BJ (cell line): ENCODE results near the gene C7orf57. TPM values are rescaled to one million over a fixed set of nuclear protein-coding genes. Genes with fewer than 3 reads are reported as not detected.

Experiments
- CTCF ChIA-PET: fragments of 350-600 bp; formaldehyde crosslinking; extraction: SDS; loops from one replicate; lab custom pipeline; 2021; ENCODE audit warnings: antibody characterized with exemption, inconsistent platforms; lab: Yijun Ruan, JAX
- POLR2A ChIA-PET: fragments of 300-600 bp; sonication (Branson Sonifier 250); formaldehyde crosslinking; extraction: SDS; loops from one replicate; lab custom pipeline; 2021; ENCODE audit warnings: antibody characterized with exemption; lab: Charles Lee
- DNase-seq: peaks from one replicate; pipeline ENCODE4 v3.0.0-alpha.2; 2011; ENCODE audit warnings: low read depth
- H3K27me3 ChIP-seq: 2 replicates; pipeline ENCODE4 v1.6.0; 2011; ENCODE audit warnings: low read length; ENCODE audit not compliant: control insufficient read depth, insufficient read depth
- H3K36me3 ChIP-seq: 2 replicates; pipeline ENCODE4 v1.5.1; 2011; ENCODE audit warnings: low read length; ENCODE audit not compliant: control insufficient read depth, insufficient read depth
- H3K4me3 ChIP-seq: 2 replicates; pipeline ENCODE4 v1.5.1; 2011; ENCODE audit warnings: low read depth, mild to moderate bottlenecking, control low read depth, low read length
- polyA plus RNA-seq: library from polyadenylated mRNA; depleted of rRNA; stranded (reverse); fragments of >200 nt; gene quantifications from 2 replicates; pipeline ENCODE4 v1.2.3, GENCODE V29; 2011
- TF ChIP-seq, protein P1 (sequence below): IDR thresholded peaks from 2 replicates; pipeline ENCODE4 v1.5.1; 2011; ENCODE audit warnings: low read depth, mild to moderate bottlenecking, control low read depth, inconsistent platforms, low read length, moderate library complexity; ENCODE audit not compliant: insufficient read depth

The C7orf57 gene
- polyA plus RNA-seq, 1 experiment, result 0.07 TPM

DNA sequence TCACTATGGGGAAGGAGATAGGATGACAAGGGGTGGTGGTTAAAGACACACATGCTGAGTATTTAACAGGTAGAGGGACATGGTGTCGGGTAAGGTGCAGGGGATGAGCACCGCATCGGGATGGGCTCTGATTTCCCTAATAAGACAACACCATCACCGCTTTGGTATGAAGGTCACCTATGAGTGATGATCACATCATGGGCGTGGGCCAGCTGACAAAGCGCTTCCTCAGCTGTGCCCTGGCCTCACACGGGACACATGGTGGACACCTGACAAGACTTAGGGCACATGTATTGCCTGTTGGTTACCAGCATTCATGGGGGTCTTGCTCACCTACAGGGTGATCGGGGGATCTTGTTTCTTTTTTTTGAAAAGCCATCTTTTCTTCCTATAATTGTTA lies 12.8 kb downstream of the C7orf57 start:
- Histone ChIP-seq H3K4me3 (no peak overlapping the region), H3K36me3 (no peaks in the 10 kb centered on the region), H3K27me3 (no peaks in the 10 kb centered on the region)
- POLR2A ChIA-PET, result no interaction called here
- DNase-seq, result no peak
- TF ChIP-seq, protein P1, sequence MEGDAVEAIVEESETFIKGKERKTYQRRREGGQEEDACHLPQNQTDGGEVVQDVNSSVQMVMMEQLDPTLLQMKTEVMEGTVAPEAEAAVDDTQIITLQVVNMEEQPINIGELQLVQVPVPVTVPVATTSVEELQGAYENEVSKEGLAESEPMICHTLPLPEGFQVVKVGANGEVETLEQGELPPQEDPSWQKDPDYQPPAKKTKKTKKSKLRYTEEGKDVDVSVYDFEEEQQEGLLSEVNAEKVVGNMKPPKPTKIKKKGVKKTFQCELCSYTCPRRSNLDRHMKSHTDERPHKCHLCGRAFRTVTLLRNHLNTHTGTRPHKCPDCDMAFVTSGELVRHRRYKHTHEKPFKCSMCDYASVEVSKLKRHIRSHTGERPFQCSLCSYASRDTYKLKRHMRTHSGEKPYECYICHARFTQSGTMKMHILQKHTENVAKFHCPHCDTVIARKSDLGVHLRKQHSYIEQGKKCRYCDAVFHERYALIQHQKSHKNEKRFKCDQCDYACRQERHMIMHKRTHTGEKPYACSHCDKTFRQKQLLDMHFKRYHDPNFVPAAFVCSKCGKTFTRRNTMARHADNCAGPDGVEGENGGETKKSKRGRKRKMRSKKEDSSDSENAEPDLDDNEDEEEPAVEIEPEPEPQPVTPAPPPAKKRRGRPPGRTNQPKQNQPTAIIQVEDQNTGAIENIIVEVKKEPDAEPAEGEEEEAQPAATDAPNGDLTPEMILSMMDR, result no peak
- CTCF ChIA-PET, result no interaction called here

- TF ChIP-seq, protein P1, result no peak
- CTCF ChIA-PET, result interaction anchor here (1.4 kb wide), 1 partner anchor 8 kb away, joined by 3 read pairs; no protein-coding TSS in a partner anchor
These were observed 14.5 kb downstream of the C7orf57 start for GRCh38 chr7:48049850-48050249.

GRCh38 chr7:48052748-48053147 lies 17.4 kb downstream of the C7orf57 start:
- Histone ChIP-seq H3K36me3 (no peaks in the 10 kb centered on the region), H3K4me3 (no peak overlapping the region), H3K27me3 (no peaks in the 10 kb centered on the region)
- TF ChIP-seq, protein P1, result no peak
- POLR2A ChIA-PET, result no interaction called here
- CTCF ChIA-PET, result interaction anchor here (1.5 kb wide), 1 partner anchor 61 kb away, joined by 4 read pairs; no protein-coding TSS in a partner anchor
- DNase-seq, result no peak

More at GRCh38 chr7:48049850-48050249, 14.5 kb downstream of the C7orf57 start:
- POLR2A ChIA-PET, result no interaction called here
- H3K4me3 ChIP-seq, result no peak overlapping the region
- H3K36me3 ChIP-seq, result no peaks in the 10 kb centered on the region
- no peaks in the 10 kb centered on the region for H3K27me3 ChIP-seq
- DNase-seq, result no peak

DNA sequence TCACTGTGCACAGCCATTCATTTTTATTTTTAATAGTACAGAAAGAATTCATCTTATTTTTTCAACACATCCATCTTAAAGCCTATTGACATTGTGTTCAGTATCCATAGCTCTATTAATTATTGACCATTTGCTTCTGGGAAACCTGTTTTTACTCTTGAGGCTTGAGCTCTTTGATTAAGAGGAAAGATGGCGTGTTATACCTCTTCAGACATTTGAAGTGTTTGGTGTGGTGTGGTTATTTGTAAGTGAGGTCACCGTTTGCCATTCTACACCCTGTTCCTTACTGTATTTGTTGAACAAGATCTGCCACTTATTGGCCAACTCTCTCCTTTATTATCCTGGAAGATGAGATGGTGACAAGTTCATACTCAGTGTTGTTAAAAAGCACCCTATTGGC lies 18.4 kb downstream of the C7orf57 start:
- POLR2A ChIA-PET, result no interaction called here
- H3K27me3 ChIP-seq, result no peaks in the 10 kb centered on the region
- no peak overlapping the region for H3K4me3 ChIP-seq
- no peaks in the 10 kb centered on the region for H3K36me3 ChIP-seq
- no peak for DNase-seq
- TF ChIP-seq, protein P1, result no peak
- CTCF ChIA-PET, result no interaction called here

- ChIA-PET POLR2A (no interaction called here), CTCF (no interaction called here)
- no peak for DNase-seq
- Histone ChIP-seq H3K4me3 (no peak overlapping the region), H3K36me3 (no peaks in the 10 kb centered on the region), H3K27me3 (no peaks in the 10 kb centered on the region)
- TF ChIP-seq, protein P1, result no peak
These were observed 23.6 kb downstream of the C7orf57 start for GRCh38 chr7:48058990-48059389.
